Cardiac atrium fibroblast (primary cell): Measurements from ENCODE around the gene OR5M10. TPM values are rescaled to one million over a fixed set of nuclear protein-coding genes. Genes with fewer than 3 reads are reported as not detected.

Source experiments
- total RNA-seq: library from RNA; depleted of rRNA; stranded (reverse); fragments of >200 nt; gene quantifications from 2 replicates; pipeline ENCODE4 v1.2.3, GENCODE V29; 2015

The OR5M10 gene
- not detected in 2 replicates for total RNA-seq

DNA sequence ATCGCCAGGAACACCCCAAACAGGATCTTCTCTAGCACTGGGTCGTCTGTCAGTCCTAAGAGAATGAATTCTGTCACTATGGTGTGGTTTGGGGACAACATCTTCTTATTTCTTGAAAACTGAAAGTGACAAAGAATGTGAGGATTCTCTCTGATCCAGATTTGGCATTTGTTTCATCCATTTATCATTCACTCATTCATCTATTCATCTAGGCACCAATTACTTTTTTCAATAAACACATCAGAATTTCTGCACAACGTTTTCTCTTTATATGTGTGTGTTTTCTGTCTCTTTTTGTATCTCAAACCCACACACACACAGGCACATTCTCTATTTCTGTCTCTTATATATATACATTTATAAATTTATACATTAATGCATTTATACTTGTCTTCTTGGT lies at the start of gene OR5M10:
TSS of gene OR5M10 (minus strand) at position 101 of the 400 bp plus-strand sequence. CDS start at position 101, 0 bp downstream.

GRCh38 chr11:56543157-56543556 lies 34.4 kb downstream of the OR5M10 start, which contains the start of gene OR5M11:
Gene OR5M11, minus strand, starts transcription at chr11:56543257. Its CDS starts 0 bp downstream, at chr11:56543257.

Other genes with a start within 250 kb of the OR5M10 start
- not detected in 2 replicates for gene OR8K1, start 231.7 kb downstream of the OR5M10 start, total RNA-seq
- gene OR8J1, start 223.4 kb downstream of the OR5M10 start, total RNA-seq, result not detected in 2 replicates
- gene OR8U1, start 202.1 kb downstream of the OR5M10 start, total RNA-seq, result not detected in 2 replicates
- not detected in 2 replicates for gene OR5AL1, start 165.0 kb downstream of the OR5M10 start, total RNA-seq
- gene OR5M3, start 104.4 kb downstream of the OR5M10 start, total RNA-seq, result not detected in 2 replicates
- not detected in 2 replicates for gene OR5M8, start 86.4 kb downstream of the OR5M10 start, total RNA-seq
- gene OR5M11, start 34.5 kb downstream of the OR5M10 start, total RNA-seq, result not detected in 2 replicates
- gene OR5M1, start 37.2 kb upstream of the OR5M10 start, total RNA-seq, result not detected in 2 replicates
- gene OR5AP2, start 64.7 kb upstream of the OR5M10 start, total RNA-seq, result not detected in 2 replicates
- gene OR5AR1, start 86.0 kb upstream of the OR5M10 start, total RNA-seq, result not detected in 2 replicates
- not detected in 2 replicates for gene OR9G1, start 121.4 kb upstream of the OR5M10 start, total RNA-seq
- gene OR9G4, start 171.0 kb upstream of the OR5M10 start, total RNA-seq, result not detected in 2 replicates